Suprapubic skin (tissue), 4 donors: ENCODE data around the gene RUNX3. TPM values are rescaled to one million over a fixed set of nuclear protein-coding genes. Genes with fewer than 3 reads are reported as not detected.

Source experiments
- DNase-seq, 2 donors: peaks; one replicate each; pipeline ENCODE4 v3.0.0-alpha.2; 2019; ENCODE audit warnings: low spot score in 2 of 2
- H3K27ac ChIP-seq: fragments of 200-600 bp; sonication (generic); one replicate; pipeline ENCODE4 v1.5.1; 2019
- H3K27me3 ChIP-seq: fragments of 200-600 bp; sonication (generic); one replicate; pipeline ENCODE4 v1.5.1; 2019
- H3K36me3 ChIP-seq: fragments of 200-600 bp; sonication (generic); one replicate; pipeline ENCODE4 v1.5.1; 2019
- H3K4me1 ChIP-seq: fragments of 200-600 bp; sonication (generic); one replicate; pipeline ENCODE4 v1.5.1; 2019
- H3K4me3 ChIP-seq: fragments of 200-600 bp; sonication (generic); one replicate; pipeline ENCODE4 v1.5.1; 2019; ENCODE audit warnings: mild to moderate bottlenecking
- H3K9me3 ChIP-seq: fragments of 200-600 bp; sonication (generic); one replicate; pipeline ENCODE4 v1.5.1; 2019
- CTCF ChIP-seq, 2 donors: fragments of 200-600 bp in 1 of 2; fragments of 450-650 bp in 1 of 2; sonication (generic) in 1 of 2; IDR thresholded peaks; one replicate each; pipeline ENCODE4 v1.5.1; 2016 to 2019; ENCODE audit warnings: antibody characterized with exemption in 2 of 2, mild to moderate bottlenecking in 1 of 2, moderate library complexity in 1 of 2
- EP300 ChIP-seq: sonication (generic); formaldehyde crosslinking; IDR thresholded peaks from one replicate; pipeline ENCODE4 v1.6.1; 2017; ENCODE audit warnings: antibody characterized with exemption
- POLR2A ChIP-seq, 2 donors: fragments of 450-650 bp; IDR thresholded peaks; one replicate each; pipeline ENCODE4 v1.6.1; 2017; ENCODE audit warnings: antibody characterized with exemption in 2 of 2, mild to moderate bottlenecking in 2 of 2, moderate library complexity in 2 of 2
- POLR2AphosphoS5 ChIP-seq, 3 donors: sonication (generic); formaldehyde crosslinking; IDR thresholded peaks; one replicate each; pipeline ENCODE4 v1.6.1; 2017; ENCODE audit warnings: antibody characterized with exemption in 3 of 3
- WGBS: methylation state at CpG from one replicate; pipeline ENCODE4 v1.1.5; 2018; 5-methylcytosine and 5-hydroxymethylcytosine counted together
- total RNA-seq, 4 donors: library from RNA; depleted of rRNA; stranded (reverse); fragments of >200 nt; gene quantifications; one replicate each; pipeline ENCODE4 v1.1.0, GENCODE V29; 2016

The RUNX3 gene
- total RNA-seq, 4 donors from 2014 or later = 7.9 to 18.7 (median 13.8) TPM

- H3K9me3 ChIP-seq = no peaks in the 10 kb centered on the region
Measured at GRCh38 chr1:24913616-24914225, 16.4 kb downstream of the RUNX3 start.

GRCh38 chr1:24913274-24913604, 16.8 kb downstream of the RUNX3 start:
- Histone ChIP-seq H3K4me3 (no peak overlapping the region), H3K27me3 (no peaks in the 10 kb centered on the region), H3K4me1 (peaks cover 8% of the 10 kb centered on the region), H3K9me3 (no peaks in the 10 kb centered on the region), H3K27ac (no peak overlapping the region), H3K36me3 (no peaks in the 10 kb centered on the region)
- WGBS = 83% methylated on average over 2 of the region's 2 CpGs
- no peak for DNase-seq
- TF ChIP-seq POLR2AphosphoS5 (IDR thresholded peaks at IDR 0.05) = no peak
- TF ChIP-seq EP300 = no peak
- no peak for TF ChIP-seq POLR2A (IDR thresholded peaks at IDR 0.05)
- no peak for TF ChIP-seq CTCF (IDR thresholded peaks at IDR 0.05)

More at GRCh38 chr1:24913616-24914225, 16.4 kb downstream of the RUNX3 start:
- TF ChIP-seq POLR2AphosphoS5 (IDR thresholded peaks at IDR 0.05) (no peak), CTCF (IDR thresholded peaks at IDR 0.05) (no peak), POLR2A (IDR thresholded peaks at IDR 0.05) (no peak), EP300 (no peak)
- H3K4me3 ChIP-seq = no peak overlapping the region
- H3K36me3 ChIP-seq = no peaks in the 10 kb centered on the region
- peak overlapping the region; percentile 60 for H3K27ac ChIP-seq
- no peaks in the 10 kb centered on the region for H3K27me3 ChIP-seq
- peaks cover 8% of the 10 kb centered on the region for H3K4me1 ChIP-seq
- WGBS = 95% methylated on average over 3 of the region's 10 CpGs
- no peak for DNase-seq

DNA sequence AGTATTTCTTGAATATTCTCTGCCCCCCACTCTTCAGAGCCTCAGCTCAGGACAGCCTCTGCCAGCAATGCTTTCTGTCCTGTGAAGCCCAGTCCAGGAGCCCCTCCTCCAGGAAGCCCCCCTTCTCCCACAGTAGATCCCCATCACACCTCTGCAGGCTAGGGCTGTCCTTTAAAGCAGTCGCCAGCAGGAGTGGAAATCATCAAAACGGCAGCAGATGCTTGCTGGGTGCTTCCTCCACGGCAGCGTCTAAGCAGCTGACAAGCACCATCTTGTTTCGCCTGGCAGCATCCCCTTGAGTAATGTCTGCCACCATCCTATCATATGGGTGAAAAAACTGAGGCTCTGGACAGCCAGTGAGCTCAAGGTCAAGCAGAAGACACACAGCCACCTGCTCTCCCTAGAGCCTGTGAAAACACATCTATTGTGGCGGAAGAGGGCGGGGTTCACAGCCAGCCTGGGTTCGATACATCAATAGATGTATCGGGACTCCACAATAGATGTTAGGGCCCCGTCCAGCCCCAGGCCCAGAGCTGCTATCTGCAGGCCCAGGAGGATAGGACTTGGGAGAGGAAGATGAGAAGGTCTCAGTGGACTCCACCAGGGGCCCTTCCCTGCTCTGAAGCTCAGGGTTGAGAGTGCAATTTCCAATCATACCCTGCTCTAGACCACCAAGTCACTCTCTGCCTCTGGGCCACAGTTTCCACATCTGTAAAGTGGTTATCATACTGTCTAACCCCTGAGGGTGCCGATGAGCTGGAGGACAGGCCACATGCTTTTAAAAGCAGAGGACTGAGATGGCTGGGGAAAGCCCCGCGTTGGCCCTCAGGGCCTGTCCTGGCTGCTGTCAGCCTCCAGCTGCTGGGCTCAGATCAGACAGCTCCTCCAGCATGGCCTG, 17.5 kb downstream of the RUNX3 start:
- no peak for DNase-seq
- Histone ChIP-seq H3K27ac (no peak overlapping the region), H3K36me3 (no peaks in the 10 kb centered on the region), H3K4me1 (peaks cover 8% of the 10 kb centered on the region), H3K4me3 (no peak overlapping the region), H3K9me3 (no peaks in the 10 kb centered on the region), H3K27me3 (no peaks in the 10 kb centered on the region)
- no peak for TF ChIP-seq POLR2AphosphoS5 (IDR thresholded peaks at IDR 0.05)
- no peak for TF ChIP-seq EP300
- TF ChIP-seq CTCF (IDR thresholded peaks at IDR 0.05) = no peak
- no peak for TF ChIP-seq POLR2A (IDR thresholded peaks at IDR 0.05)
- 82% methylated on average over 13 of the region's 13 CpGs for WGBS

- peaks cover 8% of the 10 kb centered on the region for H3K4me1 ChIP-seq
- no peak for DNase-seq
- no peaks in the 10 kb centered on the region for H3K9me3 ChIP-seq
- H3K36me3 ChIP-seq = no peaks in the 10 kb centered on the region
- no peak overlapping the region for H3K4me3 ChIP-seq
- TF ChIP-seq CTCF (IDR thresholded peaks at IDR 0.05) (no peak), EP300 (no peak), POLR2AphosphoS5 (IDR thresholded peaks at IDR 0.05) (no peak), POLR2A (IDR thresholded peaks at IDR 0.05) (no peak)
- 84% methylated on average over 19 of the region's 20 CpGs for WGBS
- H3K27ac ChIP-seq = peak overlapping the region; percentile 62
- H3K27me3 ChIP-seq = no peaks in the 10 kb centered on the region
Measured at GRCh38 chr1:24911651-24912155, 18.4 kb downstream of the RUNX3 start.
